ENCODE measurements around the gene ABLIM2. TPM values are rescaled to one million over a fixed set of nuclear protein-coding genes. Genes with fewer than 3 reads are reported as not detected.

The ABLIM2 gene
- total and polyA plus RNA-seq, 10 of the 15 experiments (the other 5 are each of a cell fraction or from before 2014, with no cell fraction given) = 0.03 to 0.15 (median 0.05) TPM; not detected in 7

DNA sequence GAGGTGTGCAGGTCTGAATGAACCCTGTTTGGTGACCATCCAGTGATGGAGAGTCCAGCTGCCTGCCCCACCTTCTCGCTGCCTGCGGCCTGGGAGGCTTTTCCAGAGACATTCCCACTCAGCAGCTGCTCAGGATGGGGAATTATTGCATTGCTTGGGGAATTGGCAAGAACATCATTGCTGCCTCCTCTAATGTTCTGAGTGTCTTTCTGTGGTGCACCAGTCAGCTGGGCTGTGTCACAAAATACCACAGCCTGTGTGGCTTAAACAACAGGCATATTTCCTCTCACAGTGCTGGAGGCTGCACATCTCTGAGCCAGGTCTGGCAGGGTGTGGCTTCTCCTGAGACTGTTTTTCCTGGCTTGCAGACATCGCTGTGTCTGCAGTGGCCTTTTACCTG is 132.2 kb downstream of the ABLIM2 start (continued):
- TF ChIP-seq, protein P1, sequence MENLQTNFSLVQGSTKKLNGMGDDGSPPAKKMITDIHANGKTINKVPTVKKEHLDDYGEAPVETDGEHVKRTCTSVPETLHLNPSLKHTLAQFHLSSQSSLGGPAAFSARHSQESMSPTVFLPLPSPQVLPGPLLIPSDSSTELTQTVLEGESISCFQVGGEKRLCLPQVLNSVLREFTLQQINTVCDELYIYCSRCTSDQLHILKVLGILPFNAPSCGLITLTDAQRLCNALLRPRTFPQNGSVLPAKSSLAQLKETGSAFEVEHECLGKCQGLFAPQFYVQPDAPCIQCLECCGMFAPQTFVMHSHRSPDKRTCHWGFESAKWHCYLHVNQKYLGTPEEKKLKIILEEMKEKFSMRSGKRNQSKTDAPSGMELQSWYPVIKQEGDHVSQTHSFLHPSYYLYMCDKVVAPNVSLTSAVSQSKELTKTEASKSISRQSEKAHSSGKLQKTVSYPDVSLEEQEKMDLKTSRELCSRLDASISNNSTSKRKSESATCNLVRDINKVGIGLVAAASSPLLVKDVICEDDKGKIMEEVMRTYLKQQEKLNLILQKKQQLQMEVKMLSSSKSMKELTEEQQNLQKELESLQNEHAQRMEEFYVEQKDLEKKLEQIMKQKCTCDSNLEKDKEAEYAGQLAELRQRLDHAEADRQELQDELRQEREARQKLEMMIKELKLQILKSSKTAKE (IDR thresholded peaks at IDR 0.05; ENCODE audit: low read depth, poor library complexity, severe bottlenecking) = no peak

DNA sequence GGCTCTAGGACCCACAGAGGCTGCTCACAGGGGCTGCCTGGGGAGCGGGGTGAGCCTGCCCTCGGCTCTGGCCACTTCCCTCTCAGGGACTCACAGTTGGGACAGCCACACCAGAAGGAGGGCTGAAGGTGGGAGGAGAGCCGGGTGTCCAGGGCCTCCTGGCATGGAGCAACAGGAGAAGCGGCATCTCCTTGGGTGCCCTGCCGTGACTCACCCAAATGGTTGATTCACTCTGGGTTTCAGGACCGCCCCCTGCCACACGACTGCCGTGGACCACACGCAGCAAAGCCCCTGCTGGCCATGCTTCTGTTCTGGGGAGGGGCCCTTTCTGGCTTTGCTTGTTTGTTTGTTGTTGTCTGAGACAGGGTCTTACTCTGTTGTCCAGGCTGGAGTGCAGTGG is 132.9 kb downstream of the ABLIM2 start:
- 11% methylated on average over 9 of the region's 9 CpGs for WGBS (ENCODE audit: insufficient coverage, insufficient replicate concordance, low lambda C conversion rate, missing lambda C conversion rate)
- no peaks in the 10 kb centered on the region for H4K20me1 ChIP-seq (ENCODE audit: control insufficient read depth, insufficient read depth)
- ChIA-PET SMC1A (ENCODE audit: uncharacterized antibody, unreplicated experiment) (no interaction called here), POLR2A (no interaction called here), RAD21 (ENCODE audit: unreplicated experiment) (no interaction called here), CTCF (no interaction called here)
- in situ Hi-C loops (cut with MboI) = no loop called here
- H3K36me3 ChIP-seq (ENCODE audit: control insufficient read depth in 2 of 2, insufficient read depth in 2 of 2, low read length in 1 of 2) = no peaks in the 10 kb centered on the region
- H3K4me3 ChIP-seq = no peak overlapping the region
- no peak overlapping the region for H3K27ac ChIP-seq (ENCODE audit: control insufficient read depth, insufficient read depth)
- no peak overlapping the region for H2AFZ ChIP-seq (ENCODE audit: control insufficient read depth, low read depth, low read length)
- DNase-seq (ENCODE audit: low read depth, low spot score) (no peak), ATAC-seq (no peak), FAIRE-seq (no peak)
- no TSS peak for BruUV-seq (replicated peaks)
- no peak overlapping the region for H3K9ac ChIP-seq (ENCODE audit: control insufficient read depth, insufficient read depth, low read length)
- intact Hi-C loops (cut with micrococcal nuclease; ENCODE audit: unreplicated experiment) = no loop called here
- H3K9me3 ChIP-seq (replicated peaks; ENCODE audit: control insufficient read depth, insufficient read depth, low read length) = no peaks in the 10 kb centered on the region
- H3K4me2 ChIP-seq (ENCODE audit: control insufficient read depth, insufficient read depth) = no peak overlapping the region
- H3K27me3 ChIP-seq (replicated peaks in 1 of 2; ENCODE audit: control insufficient read depth in 2 of 2, insufficient read depth in 2 of 2, low read length in 1 of 2) = no peaks in the 10 kb centered on the region
- H3K79me2 ChIP-seq (ENCODE audit: control insufficient read depth, insufficient read depth, low read length) = no peaks in the 10 kb centered on the region
- no peaks in the 10 kb centered on the region for H3K4me1 ChIP-seq (ENCODE audit: control insufficient read depth, insufficient read depth, low read length)
- TF ChIP-seq SMARCA5 (IDR thresholded peaks at IDR 0.05) (no peak), NKRF (conservative IDR thresholded peaks at IDR 0.05) (no peak), SP1 (IDR thresholded peaks at IDR 0.05; ENCODE audit: low read depth, low read length) (no peak), CHD4 (IDR thresholded peaks at IDR 0.05) (no peak), HCFC1 (IDR thresholded peaks at IDR 0.05; ENCODE audit: low read length) (no peak), E4F1 (IDR thresholded peaks at IDR 0.05; ENCODE audit: borderline replicate concordance, partially characterized antibody) (no peak), NR2C1 (IDR thresholded peaks at IDR 0.05) (no peak), TARDBP (IDR thresholded peaks at IDR 0.05; ENCODE audit: borderline replicate concordance) (no peak), PRDM15 (CRISPR knock-in tag; IDR thresholded peaks at IDR 0.05) (no peak), NRF1 (conservative IDR thresholded peaks at IDR 0.05; ENCODE audit: low read depth, low read length) (no peak)
- TF ChIP-seq, protein P2, sequence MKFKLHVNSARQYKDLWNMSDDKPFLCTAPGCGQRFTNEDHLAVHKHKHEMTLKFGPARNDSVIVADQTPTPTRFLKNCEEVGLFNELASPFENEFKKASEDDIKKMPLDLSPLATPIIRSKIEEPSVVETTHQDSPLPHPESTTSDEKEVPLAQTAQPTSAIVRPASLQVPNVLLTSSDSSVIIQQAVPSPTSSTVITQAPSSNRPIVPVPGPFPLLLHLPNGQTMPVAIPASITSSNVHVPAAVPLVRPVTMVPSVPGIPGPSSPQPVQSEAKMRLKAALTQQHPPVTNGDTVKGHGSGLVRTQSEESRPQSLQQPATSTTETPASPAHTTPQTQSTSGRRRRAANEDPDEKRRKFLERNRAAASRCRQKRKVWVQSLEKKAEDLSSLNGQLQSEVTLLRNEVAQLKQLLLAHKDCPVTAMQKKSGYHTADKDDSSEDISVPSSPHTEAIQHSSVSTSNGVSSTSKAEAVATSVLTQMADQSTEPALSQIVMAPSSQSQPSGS (IDR thresholded peaks at IDR 0.05; ENCODE audit: low read length) = no peak
